ENCODE data around the gene IZUMO4.
"Not testable (repeated sequence)": the region's sequence is repeated elsewhere in the genome, so short reads cannot be mapped to it uniquely, and the experiment has no call there.

Gene IZUMO4

DNA sequence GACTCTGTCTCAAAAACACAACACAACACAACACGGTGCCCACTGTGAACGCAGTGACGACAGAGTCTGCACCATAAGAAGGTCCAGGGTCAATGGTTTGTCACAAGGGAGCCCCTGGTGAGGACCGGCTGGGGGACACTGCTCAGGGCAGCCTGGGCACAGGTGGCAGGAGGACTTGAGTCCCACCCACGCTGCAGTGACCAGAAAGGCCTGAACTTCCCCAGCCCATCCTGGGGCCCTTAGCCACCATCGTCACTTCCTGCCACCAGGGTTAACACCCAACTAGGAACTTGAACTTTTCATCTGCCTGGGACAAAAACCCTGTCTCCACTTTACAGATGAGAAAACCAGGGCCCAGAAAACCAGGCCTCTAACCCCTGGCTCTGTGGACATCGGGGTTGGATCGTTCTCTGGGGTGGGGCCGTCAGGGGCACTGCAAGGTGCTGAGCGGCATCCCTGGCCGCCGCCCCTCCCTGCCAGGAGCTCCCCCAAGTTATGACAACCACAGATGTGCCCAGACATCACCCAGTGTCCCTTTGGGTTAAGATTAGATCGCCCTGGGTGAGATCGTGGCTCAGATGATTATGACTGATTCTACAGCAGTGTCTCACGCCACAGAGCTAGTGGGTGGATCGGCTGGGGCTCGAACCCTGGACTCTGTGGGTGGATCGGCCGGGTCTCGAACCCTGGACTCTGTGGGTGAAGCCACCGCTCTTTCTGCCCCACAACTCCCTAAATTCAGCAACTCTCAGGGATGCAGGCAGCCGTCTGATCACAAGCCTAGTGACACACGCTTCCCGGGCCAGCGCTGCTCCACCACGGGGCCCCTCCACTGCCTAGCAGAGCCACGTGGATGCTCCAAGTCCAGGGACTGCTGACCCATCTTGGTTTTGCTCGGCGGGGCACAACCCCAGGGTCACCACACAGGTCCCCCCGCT, 14.6 kb upstream of the IZUMO4 start:
- no peak for DNase-seq (ENCODE audit: low read depth)

DNA sequence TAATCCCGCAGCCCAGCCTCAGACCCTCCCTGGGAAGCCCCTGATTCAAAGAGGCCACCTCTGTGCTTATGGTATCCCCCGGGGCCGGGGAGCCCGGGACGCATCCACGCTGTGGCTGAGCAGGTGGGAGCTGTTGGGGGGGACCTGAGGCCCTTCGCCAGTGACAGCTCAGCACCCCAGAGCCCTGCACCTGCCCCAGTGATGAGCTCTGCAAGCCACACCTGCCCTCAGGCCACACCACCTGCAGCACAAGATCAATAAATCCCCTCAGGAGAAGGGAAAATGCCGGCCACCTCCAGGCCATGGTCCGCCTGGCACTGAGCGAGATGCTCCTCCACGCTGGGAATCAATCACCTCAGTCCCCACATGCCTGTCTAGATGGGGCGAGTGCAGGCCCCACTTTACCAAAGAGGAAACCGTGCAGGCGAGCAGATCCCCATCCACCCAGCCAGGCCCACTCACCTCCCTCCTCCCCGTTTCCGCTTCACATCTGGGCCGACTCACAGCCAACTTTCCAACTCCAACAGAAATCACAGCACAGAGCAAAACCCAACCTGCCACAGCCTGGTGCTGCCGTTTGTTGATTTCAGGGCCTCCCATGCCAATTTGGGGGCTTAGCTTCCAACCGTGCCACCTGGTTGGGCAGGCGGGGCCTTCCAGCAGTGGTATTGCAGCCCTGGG, 13.4 kb upstream of the IZUMO4 start:
- peak; percentile 60 for DNase-seq (ENCODE audit: low read depth)

DNA sequence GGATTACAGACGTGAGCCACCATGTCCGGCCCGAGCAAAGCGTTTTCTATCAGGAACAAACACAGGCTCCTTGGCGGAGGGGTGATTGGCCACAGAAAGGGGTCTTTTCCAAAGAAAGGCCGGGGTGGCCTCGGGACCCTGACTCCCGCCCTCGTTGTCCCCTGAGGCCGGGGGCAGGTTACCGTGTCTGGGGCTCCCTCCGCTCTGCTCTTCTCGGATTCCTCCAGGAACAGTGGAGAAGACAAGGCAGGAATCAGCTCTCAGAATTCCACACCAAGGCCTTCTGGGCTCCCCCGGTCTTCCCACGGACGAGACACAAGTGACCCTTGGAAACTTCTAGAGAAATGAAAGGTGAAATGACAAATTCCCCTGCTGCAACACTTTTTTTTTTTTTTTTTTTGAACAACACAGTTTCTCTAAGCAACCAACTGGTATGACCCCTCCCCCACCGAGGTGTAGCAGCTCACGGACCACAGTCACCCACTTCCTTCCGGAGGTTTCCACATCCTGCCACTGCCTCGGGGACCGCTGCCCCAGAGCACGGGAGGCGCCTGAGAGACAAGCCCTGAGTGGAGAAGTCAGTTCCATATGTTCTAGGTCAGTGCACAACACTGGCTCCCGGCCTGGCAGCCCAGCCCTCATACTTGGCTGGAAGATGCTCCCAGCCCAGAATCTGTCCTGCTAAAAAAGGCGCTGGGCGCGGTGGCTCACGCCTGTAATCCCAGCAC, 11.6 kb upstream of the IZUMO4 start:
- peak; percentile 86 for DNase-seq (ENCODE audit: low read depth)

DNA sequence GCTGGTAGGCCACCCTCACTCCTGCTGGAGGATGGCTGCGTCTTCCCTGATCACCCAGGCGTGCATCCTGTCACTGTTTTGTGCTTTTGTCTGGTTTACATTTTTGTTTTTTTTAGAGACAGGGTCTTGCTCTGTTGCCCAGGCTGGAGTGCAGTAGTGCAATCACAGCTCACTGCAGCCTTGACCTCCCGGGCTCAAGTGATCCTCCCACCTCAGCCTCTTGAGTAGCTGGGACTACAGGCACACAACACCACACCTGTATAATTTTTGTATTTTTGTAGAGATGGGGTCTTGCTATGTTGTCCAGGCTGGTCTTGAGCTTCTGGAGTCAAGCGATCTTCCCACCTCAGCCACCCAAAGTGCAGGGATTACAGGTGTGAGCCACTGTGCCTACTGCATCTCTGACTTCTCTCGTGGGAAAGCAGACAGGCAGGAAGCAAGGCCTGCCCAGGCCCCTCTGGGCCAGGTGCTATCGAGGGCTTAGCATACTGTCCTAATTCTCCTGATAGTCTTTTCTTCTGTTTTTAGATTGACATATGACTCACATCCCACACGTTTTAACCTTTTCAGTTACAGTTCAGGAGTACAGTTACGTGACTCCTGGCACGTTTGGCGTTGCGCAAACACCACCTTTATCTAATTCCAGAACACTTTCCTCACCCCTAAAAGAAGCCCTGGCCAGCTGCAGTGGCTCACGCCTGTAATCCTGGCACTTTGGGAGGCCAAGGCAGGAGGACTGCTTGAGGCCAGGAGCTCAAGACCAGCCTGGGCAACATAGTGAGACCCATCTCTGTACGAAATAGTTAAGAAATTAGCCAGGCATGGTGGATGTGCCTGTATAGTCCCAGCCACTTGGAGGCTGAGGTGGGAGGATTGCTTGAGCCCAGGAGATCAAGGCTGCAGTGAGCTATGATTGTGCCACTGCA, 9.8 kb upstream of the IZUMO4 start:
- DNase-seq (ENCODE audit: low read depth), result not testable (repeated sequence)

DNA sequence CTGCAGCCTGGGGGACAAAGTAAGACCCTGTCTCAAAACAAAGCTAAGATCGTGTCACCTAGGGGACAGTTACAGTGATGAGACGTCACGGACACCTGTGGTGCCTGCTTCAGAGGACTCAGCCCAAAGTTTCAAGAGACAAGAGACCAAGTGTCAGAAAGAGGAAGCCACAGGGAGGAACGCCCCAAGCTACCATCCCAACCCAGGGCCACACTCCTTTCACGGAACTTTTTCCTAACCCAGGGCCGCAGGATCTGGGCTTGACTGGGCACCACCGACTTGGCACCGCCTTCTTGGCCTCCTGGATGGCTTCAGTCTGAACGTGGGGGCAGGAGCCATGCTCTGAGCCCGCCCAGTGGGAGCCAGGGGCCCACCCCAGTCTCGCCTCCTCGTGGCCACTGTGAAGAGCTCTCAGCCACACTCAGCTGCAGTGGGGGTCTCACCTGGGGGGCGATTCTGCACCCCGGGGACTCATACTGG, 9.1 kb upstream of the IZUMO4 start:
- DNase-seq (ENCODE audit: low read depth), result no peak

DNA sequence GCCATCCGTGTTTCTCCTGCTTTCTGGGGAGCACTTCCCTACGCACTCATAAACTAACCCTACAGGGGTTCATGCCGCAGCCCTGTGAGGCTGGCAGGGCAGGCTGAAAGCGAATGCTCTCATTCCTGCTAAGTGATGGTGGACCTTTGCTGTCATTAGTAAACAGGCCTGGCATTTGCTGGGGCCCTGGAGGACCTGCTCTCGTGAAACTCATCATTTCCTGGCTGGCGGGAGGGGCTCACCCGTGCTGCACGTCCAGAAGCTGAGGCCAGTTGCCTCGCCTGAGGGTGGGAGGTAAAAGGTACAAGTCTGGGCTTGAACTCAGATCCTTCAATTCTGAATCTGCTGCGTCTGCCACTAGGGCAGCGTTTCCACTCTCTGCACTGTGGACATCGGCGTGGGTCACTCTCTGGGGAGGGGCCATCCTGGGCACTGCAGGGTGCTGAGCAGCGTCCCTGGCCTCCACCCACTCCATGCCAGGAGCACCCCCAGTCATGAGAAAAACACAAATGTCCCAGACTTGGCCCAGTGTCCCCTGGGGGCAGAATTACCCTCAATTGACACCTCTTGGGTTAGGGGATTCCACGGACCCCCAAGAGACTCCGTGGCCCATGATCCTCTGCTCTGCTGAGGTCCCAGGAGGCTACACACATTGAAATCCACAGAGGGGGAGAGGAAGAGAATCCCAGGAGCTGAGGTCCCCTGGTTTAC, 7.6 kb upstream of the IZUMO4 start:
- no peak for DNase-seq (ENCODE audit: low read depth)

DNA sequence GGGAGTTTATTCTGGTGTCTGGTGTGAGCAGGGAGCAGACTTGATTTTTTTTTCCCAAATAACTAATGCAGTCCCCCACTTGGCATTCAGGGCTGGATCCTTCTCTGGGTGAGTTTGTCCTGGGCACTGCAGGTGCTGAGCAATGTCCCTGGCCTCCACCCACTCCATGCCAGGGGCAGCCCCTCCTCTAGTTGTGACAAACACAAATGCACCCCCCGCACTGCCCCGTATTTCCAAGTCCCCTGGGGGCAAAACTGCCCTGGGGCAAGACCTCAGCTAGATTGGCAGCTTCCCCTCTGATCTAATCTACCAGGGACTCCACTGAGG, 7.0 kb upstream of the IZUMO4 start:
- no peak for DNase-seq (ENCODE audit: low read depth)

DNA sequence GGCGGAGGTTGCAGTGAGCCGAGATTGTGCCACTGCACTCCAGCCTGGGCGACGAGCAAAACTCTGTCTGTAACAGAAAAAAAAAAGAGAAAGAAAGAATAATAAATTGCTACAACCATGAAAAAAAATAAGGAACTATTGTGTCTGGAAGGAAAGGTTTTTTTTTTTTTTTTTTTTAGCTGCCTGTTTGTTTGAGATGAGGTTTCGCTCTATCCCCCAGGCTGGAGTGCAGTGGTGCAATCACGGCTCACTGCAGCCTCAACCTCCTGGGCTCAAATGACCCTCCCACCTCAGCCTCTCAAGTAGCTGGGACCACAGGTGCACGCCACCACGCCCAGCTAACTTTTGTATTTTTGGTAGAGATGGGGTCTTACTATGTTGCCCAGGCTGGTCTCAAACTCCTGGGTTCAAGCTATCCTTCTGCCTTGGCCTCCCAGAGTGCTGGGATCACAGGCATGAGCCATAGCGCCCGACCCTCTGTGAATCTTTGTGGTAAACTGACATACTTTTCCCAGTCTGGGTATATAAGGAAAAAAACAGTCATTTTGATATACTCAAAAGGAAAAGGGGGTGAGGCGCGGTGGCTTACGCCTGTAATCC, 4.7 kb upstream of the IZUMO4 start:
- not testable (repeated sequence) for DNase-seq (ENCODE audit: low read depth)

DNA sequence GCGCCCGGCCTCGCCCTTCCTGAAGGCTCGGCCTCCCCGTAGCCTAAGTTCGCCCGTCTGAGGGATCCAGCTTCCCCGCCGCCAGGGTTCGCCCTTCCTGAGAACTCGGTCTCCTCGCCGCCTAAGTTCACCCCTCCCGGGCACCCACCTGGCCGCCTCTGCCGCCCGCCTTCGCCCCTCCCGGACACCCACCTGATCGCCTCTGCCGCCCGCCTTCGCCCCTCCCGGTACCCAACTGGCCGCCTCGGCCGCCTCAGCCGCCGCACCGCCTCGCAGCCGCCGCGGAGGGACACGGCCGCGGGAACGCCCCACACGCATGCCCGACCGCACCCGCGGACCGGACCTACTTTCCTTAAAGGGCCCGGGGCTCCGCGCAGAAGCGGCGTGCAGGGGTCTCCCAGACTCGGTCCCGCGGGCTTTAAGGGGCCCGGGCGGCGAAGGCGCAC, 658 bp upstream of the IZUMO4 start, which contains the start of gene MOB3A:
Gene MOB3A, minus strand, starts transcription at position 293 of the 446 bp plus-strand sequence. CDS start 17,766 bp downstream, outside the sequence.
- peak; percentile 79 for DNase-seq (ENCODE audit: low read depth)

DNA sequence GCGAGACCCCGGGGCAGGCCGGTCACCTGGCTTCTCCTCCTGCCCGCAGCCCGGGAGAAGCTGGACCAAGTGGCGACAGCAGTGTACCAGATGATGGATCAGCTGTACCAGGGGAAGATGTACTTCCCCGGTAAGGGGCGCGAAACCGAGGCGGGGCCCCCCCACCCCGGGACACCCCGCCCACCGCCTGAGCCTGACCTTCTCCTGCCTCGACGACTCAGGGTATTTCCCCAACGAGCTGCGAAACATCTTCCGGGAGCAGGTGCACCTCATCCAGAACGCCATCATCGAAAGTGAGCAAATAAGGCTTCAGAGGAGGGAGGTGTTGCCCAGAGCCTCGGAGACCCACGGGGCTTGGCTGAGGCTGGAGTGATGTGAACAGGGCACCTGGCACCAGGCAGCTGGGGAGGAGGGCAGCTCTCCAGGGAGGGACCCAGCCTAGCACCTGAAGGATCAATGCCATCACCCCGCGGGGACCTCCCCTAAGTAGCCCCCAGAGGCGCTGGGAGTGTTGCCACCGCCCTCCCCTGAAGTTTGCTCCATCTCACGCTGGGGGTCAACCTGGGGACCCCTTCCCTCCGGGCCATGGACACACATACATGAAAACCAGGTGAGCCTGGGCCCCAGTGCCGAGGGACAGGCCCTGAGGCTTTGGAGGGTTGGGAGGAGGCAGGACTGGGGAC, 629 bp downstream of the IZUMO4 start:
- DNase-seq (ENCODE audit: low read depth), result peak; percentile 45

DNA sequence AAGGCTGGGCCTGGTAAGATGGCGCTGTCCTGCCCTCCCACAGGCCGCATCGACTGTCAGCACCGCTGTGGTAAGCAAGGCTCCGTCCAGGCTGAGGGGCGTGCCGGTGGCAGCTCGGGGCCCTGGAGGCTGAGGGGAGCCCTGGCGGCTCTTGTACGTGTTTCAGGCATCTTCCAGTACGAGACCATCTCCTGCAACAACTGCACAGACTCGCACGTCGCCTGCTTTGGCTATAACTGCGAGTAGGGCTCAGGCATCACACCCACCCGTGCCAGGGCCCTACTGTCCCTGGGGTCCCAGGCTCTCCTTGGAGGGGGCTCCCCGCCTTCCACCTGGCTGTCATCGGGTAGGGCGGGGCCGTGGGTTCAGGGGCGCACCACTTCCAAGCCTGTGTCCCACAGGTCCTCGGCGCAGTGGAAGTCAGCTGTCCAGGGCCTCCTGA, 1.2 kb downstream of the IZUMO4 start:
- no peak for DNase-seq (ENCODE audit: low read depth)

DNA sequence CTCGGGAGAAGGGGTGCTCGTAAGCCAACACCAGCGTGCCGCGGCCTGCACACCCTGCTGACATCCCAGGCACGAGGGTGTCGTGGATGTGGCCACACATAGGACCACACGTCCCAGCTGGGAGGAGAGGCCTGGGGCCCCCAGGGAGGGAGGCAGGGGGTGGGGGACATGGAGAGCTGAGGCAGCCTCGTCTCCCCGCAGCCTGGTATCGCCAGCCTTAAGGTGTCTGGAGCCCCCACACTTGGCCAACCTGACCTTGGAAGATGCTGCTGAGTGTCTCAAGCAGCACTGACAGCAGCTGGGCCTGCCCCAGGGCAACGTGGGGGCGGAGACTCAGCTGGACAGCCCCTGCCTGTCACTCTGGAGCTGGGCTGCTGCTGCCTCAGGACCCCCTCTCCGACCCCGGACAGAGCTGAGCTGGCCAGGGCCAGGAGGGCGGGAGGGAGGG, 2.4 kb downstream of the IZUMO4 start:
- DNase-seq (ENCODE audit: low read depth), result no peak

DNA sequence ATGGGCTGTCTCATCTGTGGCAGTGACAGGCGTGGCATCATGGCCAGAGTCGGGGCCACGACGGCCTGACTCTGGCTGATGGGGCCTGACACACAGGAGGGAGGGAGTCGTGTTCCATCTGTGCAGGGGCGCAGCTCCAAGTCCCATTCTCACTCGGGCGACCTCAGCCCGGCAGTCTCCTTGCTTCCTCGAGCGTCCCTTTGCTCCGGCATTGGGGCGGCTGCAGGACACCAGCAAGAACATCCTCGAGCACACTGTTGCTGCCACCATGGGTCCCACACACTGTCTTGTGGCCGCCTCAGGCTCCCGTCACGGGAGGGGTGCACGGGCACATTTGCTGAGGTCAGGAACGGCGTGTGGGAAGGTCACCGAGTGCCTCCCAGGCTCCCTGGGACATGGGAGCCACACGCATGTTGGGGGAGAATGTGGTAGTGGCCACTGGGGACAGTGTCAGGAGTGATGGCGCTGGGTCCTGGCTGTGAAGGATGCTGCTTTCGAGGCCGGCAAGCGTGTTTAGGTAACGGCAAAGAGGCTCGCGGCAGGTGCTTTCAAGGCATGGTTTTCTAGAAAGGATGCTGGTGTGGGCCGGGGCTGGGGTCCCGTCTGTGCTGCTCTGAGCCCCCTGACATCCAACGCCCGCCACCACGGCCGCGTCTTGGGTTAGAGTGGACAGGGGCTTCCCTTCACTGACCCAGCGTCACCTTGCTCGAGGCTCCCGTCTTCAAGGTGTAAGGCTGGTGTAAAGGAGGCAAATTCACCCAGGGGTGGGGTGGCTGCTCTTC, 3.4 kb downstream of the IZUMO4 start:
- DNase-seq (ENCODE audit: low read depth), result no peak

DNA sequence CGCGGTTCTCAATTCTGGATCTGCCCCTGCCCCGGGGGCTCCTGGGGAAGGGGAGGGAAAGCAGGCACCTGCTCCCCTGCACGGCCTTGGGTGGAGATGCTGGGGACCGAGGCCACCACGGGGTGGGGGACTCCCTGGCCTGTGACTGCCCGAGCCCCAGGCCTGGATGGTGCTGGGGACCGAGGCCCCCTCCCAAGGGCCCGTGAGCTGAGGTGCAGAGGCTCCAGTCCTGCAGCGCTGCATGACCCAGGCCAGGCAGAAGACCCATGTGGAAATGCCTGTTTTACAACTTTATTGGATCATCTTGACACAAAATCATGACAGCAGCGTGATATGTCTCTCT, 4.0 kb downstream of the IZUMO4 start:
- no peak for DNase-seq (ENCODE audit: low read depth)

DNA sequence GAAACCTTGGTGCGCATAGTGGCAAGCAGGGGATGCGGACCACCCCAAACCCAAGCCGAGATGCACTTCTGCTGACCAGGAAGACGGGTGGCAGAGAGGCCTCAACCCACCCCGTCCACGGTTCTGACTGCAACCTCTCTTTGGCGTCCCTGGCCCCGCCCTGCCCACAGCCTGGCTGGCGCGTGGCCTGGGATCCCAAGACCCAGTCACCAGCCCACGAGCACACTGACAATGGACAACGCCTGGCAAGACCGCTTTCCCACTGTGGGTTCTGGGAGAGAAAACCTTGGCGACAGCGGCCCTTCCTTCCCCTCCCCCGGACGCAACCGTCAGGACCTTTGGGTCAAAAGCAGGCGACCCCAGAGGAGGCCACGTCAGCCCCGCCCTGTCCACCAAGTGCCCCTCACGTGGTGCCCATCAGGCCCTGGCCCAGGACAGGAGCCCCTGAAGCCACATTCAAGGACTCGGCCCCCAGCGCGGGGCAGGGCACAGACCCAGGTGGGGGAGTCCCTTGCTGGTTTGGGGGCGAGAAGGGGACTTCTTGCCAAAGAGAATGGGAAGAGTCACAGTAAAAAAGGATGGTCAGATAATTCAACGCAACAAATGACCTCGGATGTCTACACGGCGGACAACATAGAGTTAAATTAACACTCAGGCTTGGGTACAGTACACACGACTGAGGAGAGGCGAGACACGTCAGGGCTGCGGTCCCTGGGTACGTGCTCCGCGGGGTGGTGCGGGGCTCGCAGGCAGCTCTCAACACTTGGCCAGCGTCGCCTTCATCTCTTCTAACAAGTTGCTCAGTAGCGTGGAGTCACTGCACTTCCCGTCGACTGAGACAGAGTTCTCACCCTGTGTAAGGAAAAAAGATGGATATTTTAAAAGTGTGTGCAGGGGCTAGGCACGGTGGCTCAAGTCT, 5.0 kb downstream of the IZUMO4 start:
- DNase-seq (ENCODE audit: low read depth), result no peak

DNA sequence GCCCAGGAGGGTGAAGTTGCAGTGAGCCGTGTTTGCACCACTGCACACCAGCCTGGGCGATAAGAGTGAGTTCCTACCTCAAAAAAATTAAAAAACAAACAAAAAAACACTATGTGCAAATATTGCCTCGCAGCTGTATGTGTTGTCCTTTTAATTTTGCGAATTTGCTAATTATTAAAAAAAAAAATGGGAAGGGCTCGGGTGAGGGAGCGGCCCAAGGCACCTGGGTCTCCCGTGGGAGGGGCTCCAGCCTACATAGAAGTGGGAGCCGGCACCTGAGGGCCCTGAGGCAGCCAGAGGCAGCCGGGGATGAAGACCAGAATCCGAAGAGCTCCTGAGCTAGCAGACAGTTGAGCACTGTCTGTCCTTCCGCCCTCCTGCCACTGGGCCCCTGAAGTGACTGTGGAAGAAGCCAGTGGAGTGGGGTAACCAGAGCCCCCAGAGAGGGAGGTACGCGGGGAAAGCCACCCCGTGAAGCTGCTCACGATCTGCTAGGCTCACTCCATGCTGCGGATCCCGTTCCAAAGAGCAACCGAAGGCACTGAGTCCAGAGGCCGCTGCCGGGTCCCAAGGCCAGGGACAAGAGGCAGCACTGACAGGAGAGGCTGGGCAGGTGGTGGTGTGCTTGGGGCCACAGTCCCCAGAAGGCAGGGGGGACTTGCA, 6.5 kb downstream of the IZUMO4 start:
- no peak for DNase-seq (ENCODE audit: low read depth)
